K562 (cell line): Measurements from ENCODE around the gene ZNF330.

ENCODE experiments used
- POLR2A ChIP-seq: fragments of 450-650 bp; conservative IDR thresholded peaks from 2 replicates; pipeline ENCODE4 v1.6.1; 2016
- RBFOX2 ChIP-seq: fragments of 200-400 bp; formaldehyde crosslinking; IDR thresholded peaks from 2 replicates; pipeline ENCODE4 v1.6.1; 2017; ENCODE audit warnings: low read depth, mild to moderate bottlenecking, low read length, moderate library complexity
- RERE ChIP-seq: sonication (generic); formaldehyde crosslinking; IDR thresholded peaks from 2 replicates; pipeline ENCODE4 v1.8.0; 2023; ENCODE audit warnings: missing genetic modification reagents, mild to moderate bottlenecking, borderline replicate concordance
- RFX5 ChIP-seq: IDR thresholded peaks from 2 replicates; pipeline ENCODE4 v1.6.1; 2011; ENCODE audit warnings: low read depth, mild to moderate bottlenecking, improper control_type of control experiment, low read length
- TF ChIP-seq, protein P1 (sequence below): fragments of 450-650 bp; IDR thresholded peaks from one replicate; pipeline ENCODE4 v1.6.1; 2018; ENCODE audit warnings: mild to moderate bottlenecking, moderate library complexity; ENCODE audit not compliant: partially characterized antibody

DNA sequence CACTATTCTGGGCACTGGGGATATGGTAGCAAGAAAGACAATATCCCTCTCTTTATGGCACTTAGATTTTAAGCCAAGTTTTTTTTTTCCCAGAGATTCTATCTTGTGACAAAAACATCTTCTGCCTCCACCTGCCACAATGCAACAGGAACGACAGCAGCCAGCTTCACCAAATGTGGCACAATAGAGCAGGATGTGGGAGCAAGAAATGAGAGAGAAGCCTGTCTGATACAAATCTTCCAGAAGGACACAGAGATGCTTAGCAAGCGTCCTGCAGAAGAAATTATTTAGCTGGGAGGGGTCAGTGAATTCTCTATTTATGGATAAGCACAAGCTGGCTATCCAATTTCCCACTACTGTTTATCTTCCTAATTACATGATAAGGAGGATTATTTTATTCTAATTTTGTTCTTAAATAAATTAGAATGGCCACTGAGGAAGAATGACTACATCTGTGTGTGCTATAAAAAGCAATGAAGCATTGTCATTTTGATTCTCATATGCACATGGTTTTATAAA is 27.1 kb upstream of the ZNF330 start:
- TF ChIP-seq, protein P1, sequence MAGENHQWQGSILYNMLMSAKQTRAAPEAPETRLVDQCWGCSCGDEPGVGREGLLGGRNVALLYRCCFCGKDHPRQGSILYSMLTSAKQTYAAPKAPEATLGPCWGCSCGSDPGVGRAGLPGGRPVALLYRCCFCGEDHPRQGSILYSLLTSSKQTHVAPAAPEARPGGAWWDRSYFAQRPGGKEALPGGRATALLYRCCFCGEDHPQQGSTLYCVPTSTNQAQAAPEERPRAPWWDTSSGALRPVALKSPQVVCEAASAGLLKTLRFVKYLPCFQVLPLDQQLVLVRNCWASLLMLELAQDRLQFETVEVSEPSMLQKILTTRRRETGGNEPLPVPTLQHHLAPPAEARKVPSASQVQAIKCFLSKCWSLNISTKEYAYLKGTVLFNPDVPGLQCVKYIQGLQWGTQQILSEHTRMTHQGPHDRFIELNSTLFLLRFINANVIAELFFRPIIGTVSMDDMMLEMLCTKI = no peak
- no peak for TF ChIP-seq RBFOX2
- no peak for TF ChIP-seq POLR2A
- TF ChIP-seq RERE = no peak
- no peak for TF ChIP-seq RFX5
